Naive B cell (primary cell): ENCODE data around the gene MRPL28. TPM values are rescaled to one million over a fixed set of nuclear protein-coding genes. Genes with fewer than 3 reads are reported as not detected.
"Not testable (repeated sequence)": the region's sequence is repeated elsewhere in the genome, so short reads cannot be mapped to it uniquely, and the experiment has no call there.

ENCODE experiments used
- ATAC-seq, 2 donors: fragments of 150-1000 bp; cut with Tn5 transposase; 2 replicates each; pipeline ENCODE4 v1.10.0; 2021; ENCODE audit warnings: low read depth in 2 of 2, mild to moderate bottlenecking in 2 of 2, moderate library complexity in 2 of 2
- DNase-seq: peaks from one replicate; pipeline ENCODE4 v3.0.0; 2022
- H3K27ac Mint-ChIP-seq, 6 donors: one replicate each; pipeline ENCODE4 v1.8.0; 2020 to 2022; ENCODE audit warnings: mild to moderate bottlenecking in 6 of 6, mixed read lengths in 6 of 6, moderate library complexity in 5 of 6, inconsistent platforms in 2 of 6
- H3K27me3 Mint-ChIP-seq, 3 donors: one replicate each; pipeline ENCODE4 v1.8.0; 2021 to 2022; ENCODE audit warnings: mixed read lengths in 3 of 3, mild to moderate bottlenecking in 1 of 3
- H3K36me3 Mint-ChIP-seq, 2 donors: one replicate each; pipeline ENCODE4 v1.8.0; 2020 to 2022; ENCODE audit warnings: mixed read lengths in 2 of 2, inconsistent platforms in 1 of 2, mild to moderate bottlenecking in 1 of 2
- H3K4me1 Mint-ChIP-seq, 3 donors: one replicate each; pipeline ENCODE4 v1.8.0; 2020 to 2022; ENCODE audit warnings: mixed read lengths in 3 of 3, inconsistent platforms in 1 of 3, mild to moderate bottlenecking in 1 of 3, moderate library complexity in 1 of 3
- H3K4me3 Mint-ChIP-seq, 8 donors: one replicate each; pipeline ENCODE4 v1.8.0; 2020 to 2022; ENCODE audit warnings: mild to moderate bottlenecking in 8 of 8, mixed read lengths in 8 of 8, moderate library complexity in 8 of 8, inconsistent platforms in 2 of 8
- H3K9me3 Mint-ChIP-seq, 7 donors: one replicate each; pipeline ENCODE4 v1.8.0; 2020 to 2022; ENCODE audit warnings: mixed read lengths in 7 of 7, mild to moderate bottlenecking in 5 of 7, inconsistent platforms in 2 of 7, moderate library complexity in 1 of 7
- polyA plus RNA-seq, 6 donors: library from polyadenylated mRNA; unstranded; fragments of 300-500 nt; fragmentation: Illumina TruSeq; gene quantifications; one replicate each; pipeline ENCODE4 v1.2.3, GENCODE V29; 2021; ENCODE audit warnings: low read depth in 6 of 6

Gene MRPL28
- 10 to 100 TPM; 60.1 to 76.8 (median 65.7) TPM for polyA plus RNA-seq

GRCh38 chr16:370443-370842 lies at the start of gene MRPL28:
Gene MRPL28 (minus strand): TSS chr16:370538. CDS start chr16:370218, 320 bp downstream.
- Mint-ChIP-seq H3K4me3 (peak within 1 kb of the TSS; percentile 82 to 98 (median 90)), H3K27ac (peak within 1 kb of the TSS; percentile 67 to 95 (median 90)), H3K27me3 (no peaks in the 10 kb centered on the region), H3K36me3 (peaks cover 0 to 7% of the 10 kb centered on the region in 2 donors), H3K9me3 (no peaks in the 10 kb centered on the region), H3K4me1 (peaks cover 13 to 17% (median 14%) of the 10 kb centered on the region in 3 donors)
- ATAC-seq (peak; percentile 100), DNase-seq (peak; percentile 88)

- H3K27me3 Mint-ChIP-seq, H3K4me1 Mint-ChIP-seq, H3K27ac Mint-ChIP-seq, H3K36me3 Mint-ChIP-seq, H3K4me3 Mint-ChIP-seq, H3K9me3 Mint-ChIP-seq, ATAC-seq, DNase-seq: not testable (repeated sequence)
These were observed 44.8 kb upstream of the MRPL28 start for GRCh38 chr16:415170-415498.

GRCh38 chr16:414395-415169 lies 44.2 kb upstream of the MRPL28 start:
- no peaks in the 10 kb centered on the region for H3K27me3 Mint-ChIP-seq
- ATAC-seq (no peak), DNase-seq (no peak)
- H3K9me3 Mint-ChIP-seq, result no peaks in the 10 kb centered on the region
- no peak overlapping the region for H3K4me3 Mint-ChIP-seq
- H3K27ac Mint-ChIP-seq, result no peak overlapping the region
- no peaks in the 10 kb centered on the region for H3K4me1 Mint-ChIP-seq
- no peaks in the 10 kb centered on the region for H3K36me3 Mint-ChIP-seq

- Mint-ChIP-seq H3K27ac (no peak overlapping the region), H3K9me3 (no peaks in the 10 kb centered on the region), H3K4me3 (no peak overlapping the region), H3K4me1 (no peaks in the 10 kb centered on the region), H3K27me3 (no peaks in the 10 kb centered on the region), H3K36me3 (no peaks in the 10 kb centered on the region)
- ATAC-seq, result no peak
- no peak for DNase-seq
These were observed 41.4 kb upstream of the MRPL28 start for GRCh38 chr16:411576-412265.

GRCh38 chr16:410516-411178 lies 40.3 kb upstream of the MRPL28 start:
- Mint-ChIP-seq H3K27ac (no peak overlapping the region), H3K4me1 (no peaks in the 10 kb centered on the region), H3K4me3 (no peak overlapping the region), H3K36me3 (no peaks in the 10 kb centered on the region), H3K9me3 (no peaks in the 10 kb centered on the region), H3K27me3 (no peaks in the 10 kb centered on the region)
- ATAC-seq (no peak), DNase-seq (no peak)

GRCh38 chr16:407253-407652 lies 36.9 kb upstream of the MRPL28 start:
- H3K4me3 Mint-ChIP-seq, result no peak overlapping the region

GRCh38 chr16:405548-406506 lies 35.5 kb upstream of the MRPL28 start:
- DNase-seq (no peak), ATAC-seq (no peak)
- peak overlapping the region in 1 of 6 donors; percentile 11 for H3K27ac Mint-ChIP-seq
- H3K4me1 Mint-ChIP-seq, result peaks cover 0 to 2% (median under 1%) of the 10 kb centered on the region in 3 donors
- H3K36me3 Mint-ChIP-seq, result no peaks in the 10 kb centered on the region
- no peaks in the 10 kb centered on the region for H3K27me3 Mint-ChIP-seq
- peak overlapping the region in 1 of 8 donors; percentile 49 for H3K4me3 Mint-ChIP-seq
- H3K9me3 Mint-ChIP-seq, result no peaks in the 10 kb centered on the region

More at GRCh38 chr16:407253-407652, 36.9 kb upstream of the MRPL28 start:
- no peaks in the 10 kb centered on the region for H3K9me3 Mint-ChIP-seq
- DNase-seq (no peak), ATAC-seq (no peak)
- H3K27me3 Mint-ChIP-seq, result no peaks in the 10 kb centered on the region
- H3K36me3 Mint-ChIP-seq, result no peaks in the 10 kb centered on the region
- no peak overlapping the region for H3K27ac Mint-ChIP-seq
- H3K4me1 Mint-ChIP-seq, result no peaks in the 10 kb centered on the region

GRCh38 chr16:404971-405486 lies 34.7 kb upstream of the MRPL28 start:
- H3K4me3 Mint-ChIP-seq, result no peak overlapping the region
- no peak for ATAC-seq
- H3K27me3 Mint-ChIP-seq, result no peaks in the 10 kb centered on the region
- H3K27ac Mint-ChIP-seq, result no peak overlapping the region
- no peaks in the 10 kb centered on the region for H3K9me3 Mint-ChIP-seq
- H3K4me1 Mint-ChIP-seq, result peaks cover 7 to 9% (median 8%) of the 10 kb centered on the region in 3 donors
- no peaks in the 10 kb centered on the region for H3K36me3 Mint-ChIP-seq
- no peak for DNase-seq

GRCh38 chr16:401468-402348 lies 31.4 kb upstream of the MRPL28 start, which contains the start of gene DECR2:
Gene DECR2 (plus strand): TSS chr16:401885. CDS start chr16:401964, 79 bp downstream.
- H3K4me3 Mint-ChIP-seq, result peak within 1 kb of the TSS; percentile 82 to 98 (median 97)
- H3K36me3 Mint-ChIP-seq, result no peaks in the 10 kb centered on the region
- DNase-seq, result peak; percentile 92
- H3K4me1 Mint-ChIP-seq, result peaks cover 12 to 20% (median 14%) of the 10 kb centered on the region in 3 donors
- H3K27ac Mint-ChIP-seq, result peak within 1 kb of the TSS; percentile 94 to 99 (median 99)
- ATAC-seq, result peak; percentile 59 to 75
- H3K27me3 Mint-ChIP-seq, result no peaks in the 10 kb centered on the region
- no peaks in the 10 kb centered on the region for H3K9me3 Mint-ChIP-seq

GRCh38 chr16:400061-400591 lies 29.8 kb upstream of the MRPL28 start:
- ATAC-seq (peak in 1 of 2 donors; percentile 12), DNase-seq (no peak)
- Mint-ChIP-seq H3K4me1 (peaks cover 21 to 35% (median 22%) of the 10 kb centered on the region in 3 donors), H3K27ac (peak overlapping the region; percentile 94 to 99 (median 99)), H3K4me3 (peak overlapping the region; percentile 82 to 98 (median 97)), H3K27me3 (no peaks in the 10 kb centered on the region), H3K36me3 (no peaks in the 10 kb centered on the region), H3K9me3 (no peaks in the 10 kb centered on the region)

GRCh38 chr16:399340-400019 lies 29.1 kb upstream of the MRPL28 start:
- H3K27me3 Mint-ChIP-seq, result no peaks in the 10 kb centered on the region
- ATAC-seq, result no peak

More at GRCh38 chr16:399340-400019, 29.1 kb upstream of the MRPL28 start:
- DNase-seq, result no peak
- peak overlapping the region in 6 of 8 donors; percentile 44 to 98 (median 74) for H3K4me3 Mint-ChIP-seq
- H3K27ac Mint-ChIP-seq, result peak overlapping the region in 5 of 6 donors; percentile 30 to 99 (median 94)
- H3K4me1 Mint-ChIP-seq, result peaks cover 21 to 41% (median 22%) of the 10 kb centered on the region in 3 donors
- H3K36me3 Mint-ChIP-seq, result no peaks in the 10 kb centered on the region
- H3K9me3 Mint-ChIP-seq, result no peaks in the 10 kb centered on the region
